Measurements from ENCODE around the gene ZBTB34.
"Not testable (repeated sequence)": the region's sequence is repeated elsewhere in the genome, so short reads cannot be mapped to it uniquely, and the experiment has no call there.

ZBTB34 gene

DNA sequence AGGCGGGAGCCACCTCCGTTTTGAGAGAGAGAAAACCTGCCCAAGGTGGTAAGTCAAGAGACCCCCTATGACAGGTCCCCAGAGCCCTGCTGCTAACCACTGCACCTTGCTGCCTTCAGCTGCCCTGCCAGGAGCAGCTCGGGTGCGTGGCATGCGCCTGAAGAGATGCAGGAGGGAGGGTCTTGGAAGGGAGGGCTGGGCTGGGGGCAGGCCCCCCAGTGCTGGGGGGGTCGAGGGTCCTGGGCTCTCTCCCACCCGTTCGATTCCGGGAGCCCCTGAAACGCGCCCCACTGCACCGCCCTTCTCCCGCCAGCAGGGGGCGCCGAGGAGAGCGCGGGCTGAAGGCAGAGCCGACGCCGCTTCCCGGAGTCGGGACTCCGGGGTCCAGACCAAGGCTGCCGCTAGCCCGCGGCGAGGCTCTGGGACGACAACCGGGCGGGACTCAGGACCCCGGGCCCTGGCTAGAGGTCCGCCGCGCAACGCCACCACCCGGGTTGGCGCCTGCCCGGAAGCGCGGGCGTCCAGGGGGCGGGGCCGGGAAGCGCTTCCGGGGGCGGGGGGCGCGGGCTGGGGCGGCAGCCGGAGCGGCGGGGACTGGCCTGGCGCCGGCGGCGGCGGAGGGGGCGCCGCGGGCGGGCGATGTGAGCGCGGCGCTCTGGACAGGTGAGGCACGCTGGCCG, at the start of gene ZBTB34:
Gene ZBTB34, plus strand, starts transcription at position 563 of the 680 bp plus-strand sequence. CDS start 18,761 bp downstream, outside the sequence.
- no peaks in the 10 kb centered on the region for H3K9me3 Mint-ChIP-seq
- H3K27ac Mint-ChIP-seq = peak within 1 kb of the TSS; percentile 93
- peaks cover 4 to 5% of the 10 kb centered on the region in 2 donors for H3K36me3 Mint-ChIP-seq
- peak; percentile 71 to 79 for ATAC-seq (replicated peaks)
- peak within 1 kb of the TSS; percentile 86 for H3K4me3 Mint-ChIP-seq
- H3K27me3 Mint-ChIP-seq = peaks cover under 1 to 19% of the 10 kb centered on the region in 2 donors
- peaks cover 18 to 37% of the 10 kb centered on the region in 2 donors for H3K4me1 Mint-ChIP-seq
- peak; percentile 68 for DNase-seq

DNA sequence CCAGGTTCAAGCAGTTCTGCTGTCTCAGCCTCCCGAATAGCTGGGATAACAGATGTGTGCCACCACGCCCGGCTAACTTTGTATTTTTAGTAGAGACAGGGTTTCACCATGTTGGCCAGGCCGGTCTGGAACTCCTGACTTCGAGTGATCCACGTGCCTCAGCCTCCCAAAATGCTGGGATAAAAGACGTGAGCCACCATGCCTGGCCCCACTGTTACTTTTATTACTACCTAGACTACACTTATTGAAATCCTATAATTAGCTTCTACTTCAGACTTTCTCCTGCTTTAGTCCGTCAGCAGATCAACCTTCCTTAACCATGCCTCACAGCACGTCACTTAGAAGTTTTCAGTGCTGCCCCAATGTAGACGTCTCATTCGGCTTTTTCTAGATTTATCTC, 47.4 kb upstream of the ZBTB34 start:
- Mint-ChIP-seq H3K36me3 (peaks cover 52 to 59% of the 10 kb centered on the region in 2 donors), H3K27me3 (no peaks in the 10 kb centered on the region), H3K27ac (no peak overlapping the region), H3K4me3 (no peak overlapping the region), H3K4me1 (peaks cover 0 to 9% of the 10 kb centered on the region in 2 donors), H3K9me3 (peaks cover 8 to 13% of the 10 kb centered on the region in 2 donors)
- ATAC-seq (replicated peaks) = no peak
- no peak for DNase-seq

DNA sequence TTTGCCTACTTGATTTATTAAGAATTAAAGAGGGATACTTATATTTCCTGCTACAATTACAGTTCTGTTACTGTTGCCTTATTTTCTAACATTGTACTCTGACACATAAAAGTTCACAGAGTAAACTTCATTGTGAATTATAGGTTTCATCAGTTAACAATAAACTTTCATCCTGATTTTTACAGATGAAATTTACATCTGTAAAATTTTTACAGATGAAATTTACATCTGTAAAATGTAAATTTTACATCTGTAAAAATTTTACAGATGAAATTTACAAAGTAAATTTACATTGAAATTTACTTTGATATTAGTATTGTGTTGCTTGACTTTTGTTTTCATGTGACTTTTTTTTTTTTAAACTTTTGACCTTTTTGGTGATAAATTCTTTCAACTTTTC, 46.3 kb upstream of the ZBTB34 start:
- H3K4me1 Mint-ChIP-seq = peaks cover 0 to 9% of the 10 kb centered on the region in 2 donors
- no peak for DNase-seq
- no peak for ATAC-seq (replicated peaks)
- peaks cover 60 to 67% of the 10 kb centered on the region in 2 donors for H3K36me3 Mint-ChIP-seq
- no peaks in the 10 kb centered on the region for H3K27me3 Mint-ChIP-seq
- H3K9me3 Mint-ChIP-seq = peaks cover 12 to 17% of the 10 kb centered on the region in 2 donors
- H3K27ac Mint-ChIP-seq = no peak overlapping the region
- H3K4me3 Mint-ChIP-seq = no peak overlapping the region

DNA sequence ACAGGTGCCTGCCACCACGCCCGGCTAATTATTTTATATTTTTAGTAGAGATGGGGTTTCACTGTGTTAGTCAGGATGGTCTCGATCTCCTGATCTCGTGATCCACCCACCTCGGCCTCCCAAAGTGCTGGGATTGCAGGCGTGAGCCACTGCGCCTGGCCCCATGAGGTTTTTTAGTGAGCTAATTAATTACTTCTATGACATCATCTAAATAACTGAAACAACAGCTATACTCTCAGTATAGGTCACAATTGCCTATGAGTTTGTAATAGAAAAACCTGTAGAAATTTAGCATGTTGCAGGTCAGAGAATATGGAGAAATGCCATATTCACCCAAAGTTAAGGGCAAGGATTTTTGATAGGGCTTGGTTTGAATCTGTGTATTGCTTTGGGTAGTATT, 42.8 kb upstream of the ZBTB34 start:
- peaks cover 10 to 11% of the 10 kb centered on the region in 2 donors for H3K4me1 Mint-ChIP-seq
- peaks cover 15 to 23% of the 10 kb centered on the region in 2 donors for H3K9me3 Mint-ChIP-seq
- not testable (repeated sequence) for ATAC-seq (replicated peaks); DNase-seq; H3K27ac Mint-ChIP-seq; H3K27me3 Mint-ChIP-seq; H3K4me3 Mint-ChIP-seq
- peaks cover 74 to 83% of the 10 kb centered on the region in 2 donors for H3K36me3 Mint-ChIP-seq

- H3K9me3 Mint-ChIP-seq = peaks cover 15 to 23% of the 10 kb centered on the region in 2 donors
- H3K4me1 Mint-ChIP-seq = peaks cover 7 to 18% of the 10 kb centered on the region in 2 donors
- H3K27ac Mint-ChIP-seq = no peak overlapping the region
- ATAC-seq (replicated peaks) = no peak
- DNase-seq = no peak
- no peak overlapping the region for H3K4me3 Mint-ChIP-seq
- H3K36me3 Mint-ChIP-seq = peaks cover 69 to 77% of the 10 kb centered on the region in 2 donors
- no peaks in the 10 kb centered on the region for H3K27me3 Mint-ChIP-seq
These were observed 42.0 kb upstream of the ZBTB34 start for GRCh38 chr9:126818482-126818881.

DNA sequence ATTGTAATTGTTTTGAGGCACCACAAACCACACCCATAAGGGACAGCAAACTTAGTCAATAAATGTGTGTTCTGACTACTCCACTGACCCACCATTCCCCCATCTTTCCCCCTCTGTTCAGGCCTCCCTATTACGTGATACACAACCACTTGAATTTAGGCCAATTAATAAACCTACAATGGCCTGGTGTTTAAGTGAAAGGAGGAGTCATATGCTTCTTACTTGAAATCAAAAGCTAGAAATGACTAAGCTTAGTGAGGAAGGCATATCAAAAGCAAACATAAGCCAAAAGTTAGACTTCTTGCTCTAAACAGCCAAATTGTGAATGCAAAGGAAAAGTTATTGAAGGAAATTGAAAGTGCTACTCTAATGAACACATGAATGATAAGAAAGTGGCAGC, 41.0 kb upstream of the ZBTB34 start:
- peak in 1 of 2 donors; percentile 25 for ATAC-seq (replicated peaks)
- H3K36me3 Mint-ChIP-seq = peaks cover 65 to 76% of the 10 kb centered on the region in 2 donors

GRCh38 chr9:126822278-126822677, 38.2 kb upstream of the ZBTB34 start:
- Mint-ChIP-seq H3K4me3 (no peak overlapping the region), H3K4me1 (peaks cover 13 to 33% of the 10 kb centered on the region in 2 donors), H3K9me3 (peaks cover 7 to 10% of the 10 kb centered on the region in 2 donors), H3K36me3 (peaks cover 48 to 66% of the 10 kb centered on the region in 2 donors), H3K27ac (no peak overlapping the region), H3K27me3 (no peaks in the 10 kb centered on the region)
- ATAC-seq (replicated peaks) (no peak), DNase-seq (no peak)

More for the DNA sequence above, 41.0 kb upstream of the ZBTB34 start:
- DNase-seq = no peak
- H3K9me3 Mint-ChIP-seq = peaks cover 15 to 23% of the 10 kb centered on the region in 2 donors
- H3K4me1 Mint-ChIP-seq = peaks cover 7 to 20% of the 10 kb centered on the region in 2 donors
- H3K27me3 Mint-ChIP-seq = no peaks in the 10 kb centered on the region
- no peak overlapping the region for H3K4me3 Mint-ChIP-seq
- no peak overlapping the region for H3K27ac Mint-ChIP-seq

DNA sequence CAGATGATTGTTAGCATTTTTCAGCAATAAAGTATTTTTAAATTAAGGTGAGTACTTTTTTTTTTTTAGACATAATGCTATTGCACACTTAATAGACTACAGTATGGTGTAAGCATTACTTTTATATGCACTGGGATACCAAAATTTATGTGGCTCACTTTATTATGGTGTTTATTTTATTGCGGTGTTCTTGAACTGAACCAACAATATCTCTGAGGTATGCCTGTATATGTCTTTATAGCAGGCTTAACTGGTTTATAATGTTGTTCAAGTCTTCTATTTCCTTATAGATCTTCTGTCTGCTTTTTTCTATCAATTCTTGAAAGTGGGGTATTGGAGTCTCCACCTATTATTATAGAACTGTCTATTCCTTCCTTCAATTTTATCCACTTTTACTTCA, 37.6 kb upstream of the ZBTB34 start:
- Mint-ChIP-seq H3K27ac (no peak overlapping the region), H3K9me3 (peaks cover 7 to 10% of the 10 kb centered on the region in 2 donors), H3K27me3 (no peaks in the 10 kb centered on the region), H3K4me1 (peaks cover 13 to 33% of the 10 kb centered on the region in 2 donors), H3K36me3 (peaks cover 43 to 62% of the 10 kb centered on the region in 2 donors), H3K4me3 (no peak overlapping the region)
- DNase-seq (no peak), ATAC-seq (replicated peaks) (no peak)

DNA sequence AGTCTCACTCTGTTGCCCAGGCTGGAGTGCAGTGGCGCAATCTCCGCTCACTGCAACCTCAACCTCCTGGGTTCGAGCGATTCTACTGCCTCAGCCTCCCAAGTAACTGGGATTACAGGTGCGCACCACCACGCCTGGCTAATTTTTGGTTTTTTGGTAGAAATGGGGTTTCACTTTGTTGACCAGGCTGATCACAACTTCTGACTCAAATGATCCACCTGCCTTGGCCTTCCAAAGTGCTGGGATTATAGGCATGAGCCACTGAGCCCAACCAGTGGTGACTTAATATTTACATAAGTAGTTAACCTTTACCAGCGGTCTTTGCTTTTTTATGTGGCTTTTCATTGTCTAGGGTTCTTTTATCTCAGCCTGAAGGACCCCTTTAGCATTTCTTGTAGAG, 36.4 kb upstream of the ZBTB34 start:
- not testable (repeated sequence) for H3K27me3 Mint-ChIP-seq; ATAC-seq (replicated peaks); H3K4me3 Mint-ChIP-seq; H3K27ac Mint-ChIP-seq; DNase-seq; H3K9me3 Mint-ChIP-seq
- H3K36me3 Mint-ChIP-seq = peaks cover 36 to 52% of the 10 kb centered on the region in 2 donors
- H3K4me1 Mint-ChIP-seq = peaks cover 13 to 33% of the 10 kb centered on the region in 2 donors

- Mint-ChIP-seq H3K4me1 (peaks cover 11 to 30% of the 10 kb centered on the region in 2 donors), H3K9me3 (no peaks in the 10 kb centered on the region), H3K27ac (no peak overlapping the region), H3K4me3 (no peak overlapping the region), H3K27me3 (no peaks in the 10 kb centered on the region), H3K36me3 (peaks cover 26 to 44% of the 10 kb centered on the region in 2 donors)
- ATAC-seq (replicated peaks) = no peak
- no peak for DNase-seq
These were observed 33.2 kb upstream of the ZBTB34 start for GRCh38 chr9:126827227-126827626.

DNA sequence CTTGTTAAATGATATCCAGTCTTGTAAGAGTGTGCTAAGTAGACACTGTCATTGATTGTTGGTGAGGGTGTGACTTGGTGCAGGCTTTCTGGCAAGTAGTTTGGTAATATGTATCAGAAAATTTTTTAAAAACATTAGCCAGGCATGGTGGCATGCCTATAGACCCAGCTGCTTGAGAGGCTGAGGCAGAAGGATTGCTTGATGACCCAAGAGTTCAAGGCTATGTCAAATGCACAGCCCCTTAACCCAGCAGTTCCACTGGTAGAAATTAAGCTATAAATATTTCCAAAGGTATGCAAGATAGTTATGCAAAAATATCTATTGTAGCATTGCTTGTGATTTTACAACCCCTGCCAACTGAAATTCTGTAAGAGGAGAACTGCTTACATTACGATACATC, 31.4 kb upstream of the ZBTB34 start:
- H3K4me1 Mint-ChIP-seq = peaks cover 21 to 29% of the 10 kb centered on the region in 2 donors
- no peak for ATAC-seq (replicated peaks)
- H3K27ac Mint-ChIP-seq = no peak overlapping the region
- no peak for DNase-seq
- no peak overlapping the region for H3K4me3 Mint-ChIP-seq
- peaks cover 38 to 54% of the 10 kb centered on the region in 2 donors for H3K36me3 Mint-ChIP-seq
- no peaks in the 10 kb centered on the region for H3K27me3 Mint-ChIP-seq
- H3K9me3 Mint-ChIP-seq = no peaks in the 10 kb centered on the region

DNA sequence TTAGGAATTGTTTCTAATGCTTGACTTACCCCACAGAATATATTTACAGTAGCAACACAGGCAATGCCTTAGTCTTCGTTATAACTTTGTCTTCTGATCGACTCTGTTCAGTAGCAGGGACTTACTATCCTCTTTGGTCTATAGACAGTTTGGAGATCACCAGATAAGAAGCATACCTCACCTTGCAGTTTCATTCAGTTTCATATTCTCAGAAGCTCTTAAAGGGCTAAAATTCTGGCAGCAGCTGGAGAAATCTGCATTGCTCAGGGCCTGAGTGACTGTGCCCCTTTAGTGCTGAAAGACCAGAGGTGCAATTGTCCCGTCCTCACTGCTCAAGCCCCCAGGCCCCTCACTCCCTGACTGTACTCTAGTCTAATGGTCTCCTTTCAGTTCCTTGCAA, 29.6 kb upstream of the ZBTB34 start:
- H3K4me1 Mint-ChIP-seq = peaks cover 21 to 33% of the 10 kb centered on the region in 2 donors
- H3K36me3 Mint-ChIP-seq = peaks cover 41 to 50% of the 10 kb centered on the region in 2 donors
- H3K9me3 Mint-ChIP-seq = no peaks in the 10 kb centered on the region
- DNase-seq (no peak), ATAC-seq (replicated peaks) (no peak)
- no peak overlapping the region for H3K27ac Mint-ChIP-seq
- no peak overlapping the region for H3K4me3 Mint-ChIP-seq
- H3K27me3 Mint-ChIP-seq = no peaks in the 10 kb centered on the region

- peaks cover 40 to 54% of the 10 kb centered on the region in 2 donors for H3K36me3 Mint-ChIP-seq
- no peak overlapping the region for H3K4me3 Mint-ChIP-seq
- H3K9me3 Mint-ChIP-seq = no peaks in the 10 kb centered on the region
- no peak overlapping the region for H3K27ac Mint-ChIP-seq
- peaks cover 26 to 44% of the 10 kb centered on the region in 2 donors for H3K4me1 Mint-ChIP-seq
- DNase-seq (no peak), ATAC-seq (replicated peaks) (no peak)
- H3K27me3 Mint-ChIP-seq = no peaks in the 10 kb centered on the region
These were observed 28.0 kb upstream of the ZBTB34 start for GRCh38 chr9:126832440-126832839.

GRCh38 chr9:126833020-126833419, 27.4 kb upstream of the ZBTB34 start:
- ATAC-seq (replicated peaks) (no peak), DNase-seq (no peak)
- Mint-ChIP-seq H3K27me3 (no peaks in the 10 kb centered on the region), H3K27ac (no peak overlapping the region), H3K4me3 (peak overlapping the region in 1 of 2 donors; percentile 41), H3K36me3 (peaks cover 40 to 54% of the 10 kb centered on the region in 2 donors), H3K4me1 (peaks cover 27 to 49% of the 10 kb centered on the region in 2 donors), H3K9me3 (no peaks in the 10 kb centered on the region)

- ATAC-seq (replicated peaks) = no peak
- Mint-ChIP-seq H3K4me3 (no peak overlapping the region), H3K27me3 (no peaks in the 10 kb centered on the region), H3K9me3 (no peaks in the 10 kb centered on the region), H3K4me1 (peaks cover 33 to 54% of the 10 kb centered on the region in 2 donors), H3K27ac (no peak overlapping the region), H3K36me3 (peaks cover 37 to 61% of the 10 kb centered on the region in 2 donors)
- DNase-seq = no peak
These were observed 26.6 kb upstream of the ZBTB34 start for GRCh38 chr9:126833710-126834345.

All from stimulated activated naive B cell treated with anti-CD40 and anti-IgM and Interleukin-4, amounts not matched to agents 10 μg/mL and 1 μg/mL and 100 μg/mL, for 72 hours (primary cell).